HepG2 (cell line): ENCODE results near the gene TRAF5. TPM values are rescaled to one million over a fixed set of nuclear protein-coding genes. Genes with fewer than 3 reads are reported as not detected.

ENCODE experiments used
- ARHGAP35 ChIP-seq: sonication (generic); formaldehyde crosslinking; IDR thresholded peaks from 2 replicates; pipeline ENCODE4 v1.9.0; 2022; ENCODE audit warnings: mild to moderate bottlenecking, inconsistent platforms, moderate library complexity, missing genetic modification reagents, borderline replicate concordance
- ARNT2 ChIP-seq: sonication (generic); formaldehyde crosslinking; IDR thresholded peaks from 2 replicates; pipeline ENCODE4 v1.8.0; 2022; ENCODE audit warnings: mild to moderate bottlenecking, low read depth, missing genetic modification reagents, moderate library complexity
- ATF7-NPFF ChIP-seq: sonication (generic); formaldehyde crosslinking; IDR thresholded peaks from 2 replicates; pipeline ENCODE4 v1.8.1; 2023; ENCODE audit warnings: mild to moderate bottlenecking, low read depth, missing genetic modification reagents, moderate library complexity
- BRD4 ChIP-seq: sonication (generic); formaldehyde crosslinking; IDR thresholded peaks from 2 replicates; pipeline ENCODE4 v1.4.0; 2020; ENCODE audit warnings: missing genetic modification reagents
- CC2D1A ChIP-seq: sonication (generic); formaldehyde crosslinking; IDR thresholded peaks from 2 replicates; pipeline ENCODE4 v1.8.1; 2023; ENCODE audit warnings: mild to moderate bottlenecking, missing genetic modification reagents
- CCDC6 ChIP-seq: sonication (generic); formaldehyde crosslinking; IDR thresholded peaks from 2 replicates; pipeline ENCODE4 v1.8.1; 2022; ENCODE audit warnings: mild to moderate bottlenecking, missing genetic modification reagents, moderate library complexity
- DNMT3B ChIP-seq: conservative IDR thresholded peaks from 2 replicates; pipeline ENCODE4 v1.6.1; 2016; ENCODE audit warnings: missing biosample characterization, control low read depth
- FOXK2 ChIP-seq: fragments of 450-650 bp; IDR thresholded peaks from 2 replicates; pipeline ENCODE4 v1.6.1; 2016
- HDAC2 ChIP-seq: sonication (generic); formaldehyde crosslinking; IDR thresholded peaks from 2 replicates; pipeline ENCODE4 v1.4.0; 2020; ENCODE audit warnings: missing genetic modification reagents
- KLF16 ChIP-seq, 2 experiments: sonication (generic) in 1 of 2; formaldehyde crosslinking in 1 of 2; IDR thresholded peaks; 2 replicates each; pipeline versions ENCODE4 v1.6.1 to v1.8.0; 2016 to 2023; ENCODE audit warnings: missing genetic modification reagents in 2 of 2, missing compliant biosample characterization in 1 of 2
- MBD4 ChIP-seq: IDR thresholded peaks from 2 replicates; pipeline ENCODE4 v1.6.1; 2012; ENCODE audit warnings: low read length, inconsistent platforms, borderline replicate concordance
- MEF2D ChIP-seq: sonication (generic); formaldehyde crosslinking; IDR thresholded peaks from 2 replicates; pipeline ENCODE4 v1.5.1; 2020; ENCODE audit warnings: mild to moderate bottlenecking, missing genetic modification reagents
- NFE2 ChIP-seq: sonication (generic); formaldehyde crosslinking; IDR thresholded peaks from 2 replicates; pipeline ENCODE4 v1.4.0; 2020; ENCODE audit warnings: missing genetic modification reagents
- RNF2 ChIP-seq: fragments of 450-650 bp; conservative IDR thresholded peaks from 2 replicates; pipeline ENCODE4 v1.6.1; 2016; ENCODE audit warnings: low read depth
- SIN3A ChIP-seq: IDR thresholded peaks from 2 replicates; pipeline ENCODE4 v1.6.1; 2011; ENCODE audit warnings: low read depth, mild to moderate bottlenecking, control low read depth, low read length, borderline replicate concordance
- SP2 ChIP-seq: sonication (generic); formaldehyde crosslinking; IDR thresholded peaks from 2 replicates; pipeline ENCODE4 v1.5.1; 2020; ENCODE audit warnings: mild to moderate bottlenecking, missing genetic modification reagents
- STAG1 ChIP-seq: sonication (generic); formaldehyde crosslinking; IDR thresholded peaks from 2 replicates; pipeline ENCODE4 v1.4.0; 2020; ENCODE audit warnings: missing genetic modification reagents
- TBP ChIP-seq: sonication (generic); formaldehyde crosslinking; IDR thresholded peaks from 2 replicates; pipeline ENCODE4 v1.5.0; 2020; ENCODE audit warnings: missing genetic modification reagents
- ZBTB7A ChIP-seq: sonication (generic); formaldehyde crosslinking; IDR thresholded peaks from 2 replicates; pipeline ENCODE4 v1.8.0; 2022; ENCODE audit warnings: mild to moderate bottlenecking, missing genetic modification reagents
- ZMYM3 ChIP-seq: sonication (generic); formaldehyde crosslinking; IDR thresholded peaks from 2 replicates; pipeline ENCODE4 v1.5.1; 2020; ENCODE audit warnings: mild to moderate bottlenecking, missing genetic modification reagents
- ZNF260 ChIP-seq: sonication (generic); formaldehyde crosslinking; IDR thresholded peaks from 2 replicates; pipeline ENCODE4 v1.4.0; 2020; ENCODE audit warnings: missing genetic modification reagents, low read depth, mild to moderate bottlenecking, borderline replicate concordance
- ZNF335 ChIP-seq: sonication (generic); formaldehyde crosslinking; IDR thresholded peaks from 2 replicates; pipeline ENCODE4 v1.4.0; 2020; ENCODE audit warnings: missing genetic modification reagents
- ZNF354B ChIP-seq: sonication (generic); formaldehyde crosslinking; IDR thresholded peaks from 2 replicates; pipeline ENCODE4 v1.8.0; 2022; ENCODE audit warnings: mild to moderate bottlenecking, missing genetic modification reagents
- ZNF441 ChIP-seq: sonication (generic); formaldehyde crosslinking; IDR thresholded peaks from 2 replicates; pipeline ENCODE4 v1.7.0; 2021; ENCODE audit warnings: missing genetic modification reagents, borderline replicate concordance
- ZNF562 ChIP-seq: sonication (generic); formaldehyde crosslinking; IDR thresholded peaks from 2 replicates; pipeline ENCODE4 v1.8.0; 2022; ENCODE audit warnings: missing genetic modification reagents, borderline replicate concordance
- ZNF709 ChIP-seq: sonication (generic); formaldehyde crosslinking; IDR thresholded peaks from 2 replicates; pipeline ENCODE4 v1.5.0; 2020; ENCODE audit warnings: mild to moderate bottlenecking, missing genetic modification reagents
- ZSCAN25 ChIP-seq: sonication (generic); formaldehyde crosslinking; IDR thresholded peaks from 2 replicates; pipeline ENCODE4 v1.8.0; 2022; ENCODE audit warnings: mild to moderate bottlenecking, missing genetic modification reagents
- polyA plus RNA-seq, 8 experiments: library from polyadenylated mRNA; depleted of rRNA in 3 of 8; stranded (reverse) in 7 of 8; unstranded in 1 of 8; fragments of >200 nt; fragmentation: Illumina TruSeq in 4 of 8; extraction: Trizol in 4 of 8; gene quantifications; 2 replicates each; pipeline versions ENCODE4 v1.2.1 to v1.2.3, GENCODE V29; 2011 to 2016; ENCODE audit warnings: low read depth in 4 of 8, missing spikeins in 1 of 8, mixed read lengths in 1 of 8; ENCODE audit not compliant: insufficient read depth in 1 of 8
- total RNA-seq, 5 experiments: library from RNA; depleted of rRNA; stranded (reverse); fragments of >200 nt; fragmentation: Illumina TruSeq; extraction: Trizol; gene quantifications; 2 replicates each; pipeline ENCODE4 v1.2.3, GENCODE V29; 2016; ENCODE audit warnings: low read depth in 1 of 5
- TF ChIP-seq, protein P1 (sequence below): IDR thresholded peaks from 2 replicates; pipeline ENCODE4 v1.6.1; 2012; ENCODE audit warnings: low read depth, low read length, improper control_type of control experiment
- TF ChIP-seq, protein P2 (sequence below): sonication (generic); formaldehyde crosslinking; IDR thresholded peaks from 2 replicates; pipeline ENCODE4 v1.4.0; 2020; ENCODE audit warnings: missing genetic modification reagents, borderline replicate concordance

TRAF5 gene
- total and polyA plus RNA-seq, 2 of the 13 experiments (the other 11 are each of a cell fraction or from before 2014, with no cell fraction given), result 0.27 to 1.6 TPM

DNA sequence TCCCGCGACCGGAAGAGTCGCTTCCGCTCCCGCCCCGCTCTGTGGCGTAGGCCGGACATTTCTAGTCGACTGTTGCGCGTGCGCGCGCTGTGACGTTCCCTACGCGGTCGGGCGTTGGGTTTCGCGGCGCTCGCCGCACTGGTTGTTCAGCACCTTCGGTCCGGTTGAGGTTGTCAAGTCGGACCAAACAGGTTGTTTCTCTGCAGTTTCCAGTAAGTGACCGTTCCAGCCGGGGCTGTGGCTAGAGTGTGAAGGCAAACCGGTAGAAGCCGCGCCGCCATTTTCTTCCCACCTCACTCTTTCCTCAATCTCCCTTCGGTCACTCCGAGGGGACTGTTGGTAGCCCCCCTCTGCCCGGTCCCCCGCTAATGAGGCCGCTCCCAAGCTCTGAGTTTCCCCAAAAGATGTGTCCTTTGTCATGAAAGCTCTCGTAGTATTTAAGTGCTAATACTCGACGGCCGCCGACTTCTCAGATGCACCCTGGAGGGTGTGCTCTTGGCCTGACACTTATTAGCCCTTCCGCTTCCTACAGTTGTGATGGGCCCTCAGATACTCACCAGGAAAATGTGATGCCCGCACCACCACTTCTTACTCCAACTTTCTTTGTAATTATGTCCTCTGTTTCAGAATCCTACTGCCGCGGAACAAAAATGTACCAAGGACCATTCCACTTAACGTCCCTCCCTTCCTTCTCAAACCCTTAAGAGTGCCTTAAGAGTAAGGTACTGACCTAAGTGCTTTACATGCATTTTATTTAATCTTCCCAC is 56.3 kb downstream of the TRAF5 start (continued):
- TF ChIP-seq ZNF354B (CRISPR knock-in tag) (no peak), KLF16 (CRISPR knock-in tag; IDR thresholded peaks at IDR 0.05) (0 out of 4 replicates have a peak, but pooled peaks of 1 of the 2 experiments have one; percentile 23), ARHGAP35 (CRISPR knock-in tag) (no peak), ARNT2 (peak; percentile 54; the same call in 1 of the 2 replicates), SIN3A (no peak), TBP (no peak), ZNF335 (CRISPR knock-in tag) (no peak), FOXK2 (no peak), NFE2 (CRISPR knock-in tag) (no peak), RNF2 (peak; percentile 75; the same call in 1 of the 2 replicates), MEF2D (CRISPR knock-in tag) (peak; percentile 59; the same call in 1 of the 2 replicates), ZNF709 (CRISPR knock-in tag) (peak; percentile 86), CC2D1A (no peak), SP2 (CRISPR knock-in tag) (peak; percentile 43; the same call in 1 of the 2 replicates), ZSCAN25 (peak; percentile 57; the same call in 1 of the 2 replicates), ZNF562 (CRISPR knock-in tag) (no peak), MBD4 (no peak), HDAC2 (peak; percentile 26; the same call in 1 of the 2 replicates), ZNF260 (CRISPR knock-in tag) (no peak), BRD4 (CRISPR knock-in tag) (peak; percentile 27; the same call in 1 of the 2 replicates), ATF7-NPFF (CRISPR knock-in tag) (peak; percentile 54; the same call in 1 of the 2 replicates), DNMT3B (CRISPR knock-in tag) (no peak; the same call in 1 of the 2 replicates), ZBTB7A (CRISPR knock-in tag) (no peak), CCDC6 (CRISPR knock-in tag) (no peak), ZNF441 (CRISPR knock-in tag) (no peak), ZMYM3 (no peak), STAG1 (CRISPR knock-in tag) (0 out of 2 replicates have a peak, but pooled peaks have one; percentile 3)
- TF ChIP-seq, protein P1, sequence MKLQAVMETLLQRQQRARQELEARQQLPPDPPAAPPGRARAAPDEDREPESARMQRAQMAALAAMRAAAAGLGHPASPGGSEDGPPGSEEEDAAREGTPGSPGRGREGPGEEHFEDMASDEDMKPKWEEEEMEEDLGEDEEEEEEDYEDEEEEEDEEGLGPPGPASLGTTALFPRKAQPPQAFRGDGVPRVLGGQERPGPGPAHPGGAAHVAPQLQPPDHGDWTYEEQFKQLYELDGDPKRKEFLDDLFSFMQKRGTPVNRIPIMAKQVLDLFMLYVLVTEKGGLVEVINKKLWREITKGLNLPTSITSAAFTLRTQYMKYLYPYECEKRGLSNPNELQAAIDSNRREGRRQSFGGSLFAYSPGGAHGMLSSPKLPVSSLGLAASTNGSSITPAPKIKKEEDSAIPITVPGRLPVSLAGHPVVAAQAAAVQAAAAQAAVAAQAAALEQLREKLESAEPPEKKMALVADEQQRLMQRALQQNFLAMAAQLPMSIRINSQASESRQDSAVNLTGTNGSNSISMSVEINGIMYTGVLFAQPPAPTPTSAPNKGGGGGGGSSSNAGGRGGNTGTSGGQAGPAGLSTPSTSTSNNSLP, result no peak
- TF ChIP-seq, protein P2, sequence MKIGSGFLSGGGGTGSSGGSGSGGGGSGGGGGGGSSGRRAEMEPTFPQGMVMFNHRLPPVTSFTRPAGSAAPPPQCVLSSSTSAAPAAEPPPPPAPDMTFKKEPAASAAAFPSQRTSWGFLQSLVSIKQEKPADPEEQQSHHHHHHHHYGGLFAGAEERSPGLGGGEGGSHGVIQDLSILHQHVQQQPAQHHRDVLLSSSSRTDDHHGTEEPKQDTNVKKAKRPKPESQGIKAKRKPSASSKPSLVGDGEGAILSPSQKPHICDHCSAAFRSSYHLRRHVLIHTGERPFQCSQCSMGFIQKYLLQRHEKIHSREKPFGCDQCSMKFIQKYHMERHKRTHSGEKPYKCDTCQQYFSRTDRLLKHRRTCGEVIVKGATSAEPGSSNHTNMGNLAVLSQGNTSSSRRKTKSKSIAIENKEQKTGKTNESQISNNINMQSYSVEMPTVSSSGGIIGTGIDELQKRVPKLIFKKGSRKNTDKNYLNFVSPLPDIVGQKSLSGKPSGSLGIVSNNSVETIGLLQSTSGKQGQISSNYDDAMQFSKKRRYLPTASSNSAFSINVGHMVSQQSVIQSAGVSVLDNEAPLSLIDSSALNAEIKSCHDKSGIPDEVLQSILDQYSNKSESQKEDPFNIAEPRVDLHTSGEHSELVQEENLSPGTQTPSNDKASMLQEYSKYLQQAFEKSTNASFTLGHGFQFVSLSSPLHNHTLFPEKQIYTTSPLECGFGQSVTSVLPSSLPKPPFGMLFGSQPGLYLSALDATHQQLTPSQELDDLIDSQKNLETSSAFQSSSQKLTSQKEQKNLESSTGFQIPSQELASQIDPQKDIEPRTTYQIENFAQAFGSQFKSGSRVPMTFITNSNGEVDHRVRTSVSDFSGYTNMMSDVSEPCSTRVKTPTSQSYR (CRISPR knock-in tag), result no peak
